Measurements from ENCODE around the gene C1orf210. TPM values are rescaled to one million over a fixed set of nuclear protein-coding genes. Genes with fewer than 3 reads are reported as not detected.

Gene C1orf210
- total RNA-seq, 3 donors from 2014 or later (not counting 1 experiment from before 2014, with no cell fraction given): not detected

DNA sequence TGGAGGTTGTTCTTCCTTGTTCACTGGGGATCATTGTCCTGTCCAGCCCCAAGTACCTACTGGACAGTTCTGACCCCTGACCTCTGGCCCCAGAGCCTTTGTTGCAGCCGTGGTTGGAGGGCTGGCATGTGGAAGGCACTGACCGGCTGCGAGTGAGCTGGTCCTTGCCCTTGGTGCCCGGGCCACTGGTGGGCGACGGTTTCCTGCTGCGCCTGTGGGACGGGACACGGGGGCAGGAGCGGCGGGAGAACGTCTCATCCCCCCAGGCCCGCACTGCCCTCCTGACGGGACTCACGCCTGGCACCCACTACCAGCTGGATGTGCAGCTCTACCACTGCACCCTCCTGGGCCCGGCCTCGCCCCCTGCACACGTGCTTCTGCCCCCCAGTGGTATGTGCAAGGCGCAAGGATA lies 26.8 kb upstream of the C1orf210 start:
- Histone ChIP-seq H3K9me3 (ENCODE audit: control insufficient read depth, insufficient read depth, low read length) (no peaks in the 10 kb centered on the region), H3K4me1 (ENCODE audit: control insufficient read depth, insufficient read depth, low read length) (no peaks in the 10 kb centered on the region), H3K27ac (ENCODE audit: low read length) (no peak overlapping the region), H3K4me3 (ENCODE audit: low read length) (no peak overlapping the region), H3K27me3 (ENCODE audit: control insufficient read depth, insufficient read depth, low read length) (no peaks in the 10 kb centered on the region), H3K36me3 (ENCODE audit: control insufficient read depth, insufficient read depth, low read length) (peaks cover 2% of the 10 kb centered on the region)
- 95% methylated on average over 19 of the region's 19 CpGs for WGBS (ENCODE audit: insufficient coverage)
- no peak for ATAC-seq
- Mint-ChIP-seq H3K36me3 (no peaks in the 10 kb centered on the region), H3K9me3 (no peaks in the 10 kb centered on the region), H3K4me3 (no peak overlapping the region), H3K27ac (no peak overlapping the region), H3K4me1 (peaks cover 0 to 6% of the 10 kb centered on the region in 2 donors), H3K27me3 (ENCODE audit: low read depth in 2 of 2) (no peaks in the 10 kb centered on the region)
- TF ChIP-seq, protein P1, sequence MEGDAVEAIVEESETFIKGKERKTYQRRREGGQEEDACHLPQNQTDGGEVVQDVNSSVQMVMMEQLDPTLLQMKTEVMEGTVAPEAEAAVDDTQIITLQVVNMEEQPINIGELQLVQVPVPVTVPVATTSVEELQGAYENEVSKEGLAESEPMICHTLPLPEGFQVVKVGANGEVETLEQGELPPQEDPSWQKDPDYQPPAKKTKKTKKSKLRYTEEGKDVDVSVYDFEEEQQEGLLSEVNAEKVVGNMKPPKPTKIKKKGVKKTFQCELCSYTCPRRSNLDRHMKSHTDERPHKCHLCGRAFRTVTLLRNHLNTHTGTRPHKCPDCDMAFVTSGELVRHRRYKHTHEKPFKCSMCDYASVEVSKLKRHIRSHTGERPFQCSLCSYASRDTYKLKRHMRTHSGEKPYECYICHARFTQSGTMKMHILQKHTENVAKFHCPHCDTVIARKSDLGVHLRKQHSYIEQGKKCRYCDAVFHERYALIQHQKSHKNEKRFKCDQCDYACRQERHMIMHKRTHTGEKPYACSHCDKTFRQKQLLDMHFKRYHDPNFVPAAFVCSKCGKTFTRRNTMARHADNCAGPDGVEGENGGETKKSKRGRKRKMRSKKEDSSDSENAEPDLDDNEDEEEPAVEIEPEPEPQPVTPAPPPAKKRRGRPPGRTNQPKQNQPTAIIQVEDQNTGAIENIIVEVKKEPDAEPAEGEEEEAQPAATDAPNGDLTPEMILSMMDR (IDR thresholded peaks at IDR 0.05): no peak
- no peak for DNase-seq
- intact Hi-C loops (cut with micrococcal nuclease): no loop called here

DNA sequence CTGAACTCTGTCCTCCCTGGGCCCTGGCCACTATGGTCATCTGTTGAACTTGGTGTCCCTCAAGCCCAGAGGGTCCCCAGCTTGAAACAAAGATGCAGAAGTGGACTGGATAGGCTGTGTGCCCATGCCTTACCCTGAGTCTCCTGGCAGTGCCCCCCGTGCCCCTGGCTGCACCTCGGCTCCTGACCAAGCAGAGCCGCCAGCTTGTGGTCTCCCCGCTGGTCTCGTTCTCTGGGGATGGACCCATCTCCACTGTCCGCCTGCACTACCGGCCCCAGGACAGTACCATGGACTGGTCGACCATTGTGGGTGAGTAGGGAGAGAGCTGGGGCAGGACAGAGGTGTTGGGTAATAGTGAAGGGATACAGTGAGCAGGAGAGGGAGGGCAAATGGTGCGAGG lies 26.1 kb upstream of the C1orf210 start:
- intact Hi-C loops (cut with micrococcal nuclease): no loop called here
- TF ChIP-seq, protein P1 (IDR thresholded peaks at IDR 0.05): no peak
- ATAC-seq: no peak

GRCh38 chr1:43309405-43310025 lies 24.1 kb upstream of the C1orf210 start:
- H3K27ac Mint-ChIP-seq: no peak overlapping the region
- Histone ChIP-seq H3K4me3 (ENCODE audit: low read length) (no peak overlapping the region), H3K4me1 (ENCODE audit: control insufficient read depth, insufficient read depth, low read length) (no peaks in the 10 kb centered on the region), H3K9me3 (ENCODE audit: control insufficient read depth, insufficient read depth, low read length) (no peaks in the 10 kb centered on the region), H3K36me3 (ENCODE audit: control insufficient read depth, insufficient read depth, low read length) (peaks cover 2% of the 10 kb centered on the region), H3K27ac (ENCODE audit: low read length) (no peak overlapping the region), H3K27me3 (ENCODE audit: control insufficient read depth, insufficient read depth, low read length) (no peaks in the 10 kb centered on the region)
- no peaks in the 10 kb centered on the region for H3K9me3 Mint-ChIP-seq
- no peaks in the 10 kb centered on the region for H3K36me3 Mint-ChIP-seq
- TF ChIP-seq, protein P1 (IDR thresholded peaks at IDR 0.05): no peak
- H3K4me3 Mint-ChIP-seq: no peak overlapping the region
- DNase-seq: no peak
- H3K27me3 Mint-ChIP-seq (ENCODE audit: low read depth in 2 of 2): no peaks in the 10 kb centered on the region
- intact Hi-C loops (cut with micrococcal nuclease): no loop called here
- ATAC-seq: no peak
- H3K4me1 Mint-ChIP-seq: no peaks in the 10 kb centered on the region
- WGBS (ENCODE audit: insufficient coverage): 88% methylated on average over 13 of the region's 13 CpGs

More for the DNA sequence above, 26.1 kb upstream of the C1orf210 start:
- H3K27ac Mint-ChIP-seq: no peak overlapping the region
- no peaks in the 10 kb centered on the region for H3K36me3 Mint-ChIP-seq
- no peaks in the 10 kb centered on the region for H3K4me1 Mint-ChIP-seq
- Histone ChIP-seq H3K27ac (ENCODE audit: low read length) (no peak overlapping the region), H3K4me1 (ENCODE audit: control insufficient read depth, insufficient read depth, low read length) (no peaks in the 10 kb centered on the region), H3K9me3 (ENCODE audit: control insufficient read depth, insufficient read depth, low read length) (no peaks in the 10 kb centered on the region), H3K4me3 (ENCODE audit: low read length) (no peak overlapping the region), H3K27me3 (ENCODE audit: control insufficient read depth, insufficient read depth, low read length) (no peaks in the 10 kb centered on the region), H3K36me3 (ENCODE audit: control insufficient read depth, insufficient read depth, low read length) (peaks cover 2% of the 10 kb centered on the region)
- H3K9me3 Mint-ChIP-seq: no peaks in the 10 kb centered on the region
- H3K4me3 Mint-ChIP-seq: no peak overlapping the region
- no peak for DNase-seq
- 89% methylated on average over 9 of the region's 9 CpGs for WGBS (ENCODE audit: insufficient coverage)
- no peaks in the 10 kb centered on the region for H3K27me3 Mint-ChIP-seq (ENCODE audit: low read depth in 2 of 2)

Data from natural killer cell (primary cell).